GM23338 (cell line): ENCODE data around the gene IL15RA. TPM values are rescaled to one million over a fixed set of nuclear protein-coding genes. Genes with fewer than 3 reads are reported as not detected.

ENCODE experiments used
- ATAC-seq: fragments of 200-7000 bp; cut with Tn5 transposase; 3 replicates; pipeline ENCODE4 v1.9.1; 2020
- DNase-seq: peaks from one replicate; pipeline ENCODE4 v3.0.0-alpha.2; 2015; ENCODE audit warnings: low spot score
- H2AFZ ChIP-seq: fragments of 200-600 bp; sonication (generic); 2 replicates; pipeline ENCODE4 v1.8.0; 2016; ENCODE audit warnings: antibody characterized with exemption, mild to moderate bottlenecking, moderate library complexity
- H3F3A ChIP-seq: fragments of 200-600 bp; sonication (generic); replicated peaks from 2 replicates; pipeline ENCODE4 v1.8.0; 2017; ENCODE audit warnings: antibody characterized with exemption, mixed run types, low read depth
- H3K27ac ChIP-seq: fragments of 200-600 bp; sonication (generic); 2 replicates; pipeline ENCODE4 v1.6.1; 2016; ENCODE audit warnings: low read depth
- H3K27me3 ChIP-seq: fragments of 200-600 bp; sonication (generic); 2 replicates; pipeline ENCODE4 v1.8.0; 2016; ENCODE audit warnings: mild to moderate bottlenecking, mixed run types, moderate library complexity; ENCODE audit not compliant: insufficient read depth
- H3K36me3 ChIP-seq: fragments of 200-600 bp; sonication (generic); 2 replicates; pipeline ENCODE4 v1.8.0; 2016; ENCODE audit warnings: mild to moderate bottlenecking; ENCODE audit not compliant: insufficient read depth
- H3K4me1 ChIP-seq: fragments of 200-600 bp; sonication (generic); 2 replicates; pipeline ENCODE4 v1.8.0; 2016; ENCODE audit warnings: mild to moderate bottlenecking, moderate library complexity; ENCODE audit not compliant: insufficient read depth
- H3K4me2 ChIP-seq: fragments of 200-600 bp; sonication (generic); 2 replicates; pipeline ENCODE4 v1.7.1; 2017; ENCODE audit warnings: mixed run types
- H3K4me3 ChIP-seq: fragments of 200-600 bp; sonication (generic); 2 replicates; pipeline ENCODE4 v1.6.1; 2016; ENCODE audit warnings: mixed run types
- H3K79me2 ChIP-seq: fragments of 200-600 bp; sonication (generic); replicated peaks from 2 replicates; pipeline ENCODE4 v1.8.0; 2017; ENCODE audit warnings: mild to moderate bottlenecking; ENCODE audit not compliant: insufficient read depth
- H3K9me2 ChIP-seq: fragments of 200-600 bp; sonication (generic); 2 replicates; pipeline ENCODE4 v1.8.0; 2017; ENCODE audit not compliant: insufficient read depth
- H4K20me1 ChIP-seq: fragments of 200-600 bp; sonication (generic); replicated peaks from 2 replicates; pipeline ENCODE4 v1.8.0; 2017; ENCODE audit warnings: mild to moderate bottlenecking; ENCODE audit not compliant: insufficient read depth
- H3K27ac Mint-ChIP-seq: 2 replicates; pipeline ENCODE4 v1.8.0; 2020; ENCODE audit warnings: inconsistent platforms, mild to moderate bottlenecking, moderate library complexity, mixed read lengths
- H3K27me3 Mint-ChIP-seq: 3 replicates; pipeline ENCODE4 v1.8.0; 2022; ENCODE audit warnings: low read depth, mild to moderate bottlenecking, moderate library complexity, mixed read lengths, inconsistent platforms; ENCODE audit not compliant: insufficient read depth, poor library complexity
- H3K36me3 Mint-ChIP-seq: 3 replicates; pipeline ENCODE4 v1.8.0; 2021; ENCODE audit warnings: low read depth, mild to moderate bottlenecking, inconsistent platforms, moderate library complexity, mixed read lengths
- H3K4me1 Mint-ChIP-seq: 3 replicates; pipeline ENCODE4 v1.8.0; 2020; ENCODE audit warnings: mild to moderate bottlenecking, inconsistent platforms, mixed read lengths
- H3K4me3 Mint-ChIP-seq: 3 replicates; pipeline ENCODE4 v1.8.0; 2021; ENCODE audit warnings: moderate library complexity, mild to moderate bottlenecking, inconsistent platforms, mixed read lengths
- H3K9me3 Mint-ChIP-seq: 3 replicates; pipeline ENCODE4 v1.8.0; 2020; ENCODE audit warnings: moderate library complexity, mild to moderate bottlenecking, inconsistent platforms, mixed read lengths
- polyA plus RNA-seq: library from polyadenylated mRNA; unstranded; fragments of >200 nt; fragmentation: Nextera tagmentation; extraction: Ambion mirVana; gene quantifications from 2 replicates; pipeline ENCODE4 v1.2.1, GENCODE V29; 2016
- total RNA-seq: library from RNA; depleted of rRNA; stranded (reverse); fragments of >200 nt; shearing (Covaris generic); gene quantifications from 2 replicates; pipeline ENCODE4 v1.2.3, GENCODE V29; 2014
- TF ChIP-seq, protein P1 (sequence below): IDR thresholded peaks from 2 replicates; pipeline ENCODE4 v1.6.1; 2016; ENCODE audit warnings: antibody characterized with exemption
- TF ChIP-seq, protein P2 (sequence below): fragments of 250-450 bp; sonication (Bioruptor Pico); IDR thresholded peaks from 2 replicates; pipeline ENCODE4 v1.5.0; 2020; ENCODE audit warnings: mild to moderate bottlenecking, moderate library complexity
- TF ChIP-seq, protein P3 (sequence below): IDR thresholded peaks from one replicate; pipeline ENCODE4 v1.6.1; 2018; ENCODE audit warnings: antibody characterized with exemption; ENCODE audit not compliant: unreplicated experiment

The IL15RA gene
- total and polyA plus RNA-seq, 2 experiments from 2014 or later, result 1.6 to 2.2 TPM

- Mint-ChIP-seq H3K4me1 (no peaks in the 10 kb centered on the region), H3K27ac (no peak overlapping the region), H3K4me3 (no peak overlapping the region), H3K27me3 (peaks cover 6% of the 10 kb centered on the region), H3K36me3 (no peaks in the 10 kb centered on the region), H3K9me3 (no peaks in the 10 kb centered on the region)
- H3K4me2 ChIP-seq, result no peak overlapping the region
- TF ChIP-seq, protein P1, sequence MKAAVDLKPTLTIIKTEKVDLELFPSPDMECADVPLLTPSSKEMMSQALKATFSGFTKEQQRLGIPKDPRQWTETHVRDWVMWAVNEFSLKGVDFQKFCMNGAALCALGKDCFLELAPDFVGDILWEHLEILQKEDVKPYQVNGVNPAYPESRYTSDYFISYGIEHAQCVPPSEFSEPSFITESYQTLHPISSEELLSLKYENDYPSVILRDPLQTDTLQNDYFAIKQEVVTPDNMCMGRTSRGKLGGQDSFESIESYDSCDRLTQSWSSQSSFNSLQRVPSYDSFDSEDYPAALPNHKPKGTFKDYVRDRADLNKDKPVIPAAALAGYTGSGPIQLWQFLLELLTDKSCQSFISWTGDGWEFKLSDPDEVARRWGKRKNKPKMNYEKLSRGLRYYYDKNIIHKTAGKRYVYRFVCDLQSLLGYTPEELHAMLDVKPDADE, result no peak
- TF ChIP-seq, protein P2, sequence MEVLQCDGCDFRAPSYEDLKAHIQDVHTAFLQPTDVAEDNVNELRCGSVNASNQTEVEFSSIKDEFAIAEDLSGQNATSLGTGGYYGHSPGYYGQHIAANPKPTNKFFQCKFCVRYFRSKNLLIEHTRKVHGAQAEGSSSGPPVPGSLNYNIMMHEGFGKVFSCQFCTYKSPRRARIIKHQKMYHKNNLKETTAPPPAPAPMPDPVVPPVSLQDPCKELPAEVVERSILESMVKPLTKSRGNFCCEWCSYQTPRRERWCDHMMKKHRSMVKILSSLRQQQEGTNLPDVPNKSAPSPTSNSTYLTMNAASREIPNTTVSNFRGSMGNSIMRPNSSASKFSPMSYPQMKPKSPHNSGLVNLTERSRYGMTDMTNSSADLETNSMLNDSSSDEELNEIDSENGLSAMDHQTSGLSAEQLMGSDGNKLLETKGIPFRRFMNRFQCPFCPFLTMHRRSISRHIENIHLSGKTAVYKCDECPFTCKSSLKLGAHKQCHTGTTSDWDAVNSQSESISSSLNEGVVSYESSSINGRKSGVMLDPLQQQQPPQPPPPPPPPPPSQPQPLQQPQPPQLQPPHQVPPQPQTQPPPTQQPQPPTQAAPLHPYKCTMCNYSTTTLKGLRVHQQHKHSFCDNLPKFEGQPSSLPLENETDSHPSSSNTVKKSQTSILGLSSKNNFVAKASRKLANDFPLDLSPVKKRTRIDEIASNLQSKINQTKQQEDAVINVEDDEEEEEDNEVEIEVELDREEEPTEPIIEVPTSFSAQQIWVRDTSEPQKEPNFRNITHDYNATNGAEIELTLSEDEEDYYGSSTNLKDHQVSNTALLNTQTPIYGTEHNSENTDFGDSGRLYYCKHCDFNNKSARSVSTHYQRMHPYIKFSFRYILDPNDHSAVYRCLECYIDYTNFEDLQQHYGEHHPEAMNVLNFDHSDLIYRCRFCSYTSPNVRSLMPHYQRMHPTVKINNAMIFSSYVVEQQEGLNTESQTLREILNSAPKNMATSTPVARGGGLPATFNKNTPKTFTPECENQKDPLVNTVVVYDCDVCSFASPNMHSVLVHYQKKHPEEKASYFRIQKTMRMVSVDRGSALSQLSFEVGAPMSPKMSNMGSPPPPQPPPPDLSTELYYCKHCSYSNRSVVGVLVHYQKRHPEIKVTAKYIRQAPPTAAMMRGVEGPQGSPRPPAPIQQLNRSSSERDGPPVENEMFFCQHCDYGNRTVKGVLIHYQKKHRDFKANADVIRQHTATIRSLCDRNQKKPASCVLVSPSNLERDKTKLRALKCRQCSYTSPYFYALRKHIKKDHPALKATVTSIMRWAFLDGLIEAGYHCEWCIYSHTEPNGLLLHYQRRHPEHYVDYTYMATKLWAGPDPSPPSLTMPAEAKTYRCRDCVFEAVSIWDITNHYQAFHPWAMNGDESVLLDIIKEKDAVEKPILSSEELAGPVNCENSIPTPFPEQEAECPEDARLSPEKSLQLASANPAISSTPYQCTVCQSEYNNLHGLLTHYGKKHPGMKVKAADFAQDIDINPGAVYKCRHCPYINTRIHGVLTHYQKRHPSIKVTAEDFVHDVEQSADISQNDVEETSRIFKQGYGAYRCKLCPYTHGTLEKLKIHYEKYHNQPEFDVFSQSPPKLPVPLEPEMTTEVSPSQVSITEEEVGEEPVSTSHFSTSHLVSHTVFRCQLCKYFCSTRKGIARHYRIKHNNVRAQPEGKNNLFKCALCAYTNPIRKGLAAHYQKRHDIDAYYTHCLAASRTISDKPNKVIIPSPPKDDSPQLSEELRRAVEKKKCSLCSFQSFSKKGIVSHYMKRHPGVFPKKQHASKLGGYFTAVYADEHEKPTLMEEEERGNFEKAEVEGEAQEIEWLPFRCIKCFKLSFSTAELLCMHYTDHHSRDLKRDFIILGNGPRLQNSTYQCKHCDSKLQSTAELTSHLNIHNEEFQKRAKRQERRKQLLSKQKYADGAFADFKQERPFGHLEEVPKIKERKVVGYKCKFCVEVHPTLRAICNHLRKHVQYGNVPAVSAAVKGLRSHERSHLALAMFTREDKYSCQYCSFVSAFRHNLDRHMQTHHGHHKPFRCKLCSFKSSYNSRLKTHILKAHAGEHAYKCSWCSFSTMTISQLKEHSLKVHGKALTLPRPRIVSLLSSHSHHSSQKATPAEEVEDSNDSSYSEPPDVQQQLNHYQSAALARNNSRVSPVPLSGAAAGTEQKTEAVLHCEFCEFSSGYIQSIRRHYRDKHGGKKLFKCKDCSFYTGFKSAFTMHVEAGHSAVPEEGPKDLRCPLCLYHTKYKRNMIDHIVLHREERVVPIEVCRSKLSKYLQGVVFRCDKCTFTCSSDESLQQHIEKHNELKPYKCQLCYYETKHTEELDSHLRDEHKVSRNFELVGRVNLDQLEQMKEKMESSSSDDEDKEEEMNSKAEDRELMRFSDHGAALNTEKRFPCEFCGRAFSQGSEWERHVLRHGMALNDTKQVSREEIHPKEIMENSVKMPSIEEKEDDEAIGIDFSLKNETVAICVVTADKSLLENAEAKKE (CRISPR knock-in tag), result no peak
- TF ChIP-seq, protein P3, sequence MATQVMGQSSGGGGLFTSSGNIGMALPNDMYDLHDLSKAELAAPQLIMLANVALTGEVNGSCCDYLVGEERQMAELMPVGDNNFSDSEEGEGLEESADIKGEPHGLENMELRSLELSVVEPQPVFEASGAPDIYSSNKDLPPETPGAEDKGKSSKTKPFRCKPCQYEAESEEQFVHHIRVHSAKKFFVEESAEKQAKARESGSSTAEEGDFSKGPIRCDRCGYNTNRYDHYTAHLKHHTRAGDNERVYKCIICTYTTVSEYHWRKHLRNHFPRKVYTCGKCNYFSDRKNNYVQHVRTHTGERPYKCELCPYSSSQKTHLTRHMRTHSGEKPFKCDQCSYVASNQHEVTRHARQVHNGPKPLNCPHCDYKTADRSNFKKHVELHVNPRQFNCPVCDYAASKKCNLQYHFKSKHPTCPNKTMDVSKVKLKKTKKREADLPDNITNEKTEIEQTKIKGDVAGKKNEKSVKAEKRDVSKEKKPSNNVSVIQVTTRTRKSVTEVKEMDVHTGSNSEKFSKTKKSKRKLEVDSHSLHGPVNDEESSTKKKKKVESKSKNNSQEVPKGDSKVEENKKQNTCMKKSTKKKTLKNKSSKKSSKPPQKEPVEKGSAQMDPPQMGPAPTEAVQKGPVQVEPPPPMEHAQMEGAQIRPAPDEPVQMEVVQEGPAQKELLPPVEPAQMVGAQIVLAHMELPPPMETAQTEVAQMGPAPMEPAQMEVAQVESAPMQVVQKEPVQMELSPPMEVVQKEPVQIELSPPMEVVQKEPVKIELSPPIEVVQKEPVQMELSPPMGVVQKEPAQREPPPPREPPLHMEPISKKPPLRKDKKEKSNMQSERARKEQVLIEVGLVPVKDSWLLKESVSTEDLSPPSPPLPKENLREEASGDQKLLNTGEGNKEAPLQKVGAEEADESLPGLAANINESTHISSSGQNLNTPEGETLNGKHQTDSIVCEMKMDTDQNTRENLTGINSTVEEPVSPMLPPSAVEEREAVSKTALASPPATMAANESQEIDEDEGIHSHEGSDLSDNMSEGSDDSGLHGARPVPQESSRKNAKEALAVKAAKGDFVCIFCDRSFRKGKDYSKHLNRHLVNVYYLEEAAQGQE, result no peak
- no peaks in the 10 kb centered on the region for H3K9me2 ChIP-seq
- H2AFZ ChIP-seq, result no peak overlapping the region
- H3K4me3 ChIP-seq, result no peak overlapping the region
- H3K4me1 ChIP-seq, result no peaks in the 10 kb centered on the region
- no peaks in the 10 kb centered on the region for H3K27me3 ChIP-seq
- no peak for ATAC-seq
- no peaks in the 10 kb centered on the region for H3K79me2 ChIP-seq
- no peak for DNase-seq
- no peaks in the 10 kb centered on the region for H3F3A ChIP-seq
- no peak overlapping the region for H3K27ac ChIP-seq
- no peaks in the 10 kb centered on the region for H4K20me1 ChIP-seq
- no peaks in the 10 kb centered on the region for H3K36me3 ChIP-seq
Measured at GRCh38 chr10:6020826-6021225, 43.5 kb upstream of the IL15RA start.
